HEK293 (cell line): ENCODE results near the gene MTCH1.
"Not testable (repeated sequence)": the region's sequence is repeated elsewhere in the genome, so short reads cannot be mapped to it uniquely, and the experiment has no call there.

ENCODE experiments used
- CTCF ChIA-PET: fragments of 350-600 bp; formaldehyde crosslinking; extraction: SDS; loops from one replicate; lab custom pipeline; 2021; ENCODE audit warnings: antibody characterized with exemption; lab: Yijun Ruan, JAX
- POLR2A ChIA-PET: fragments of 300-600 bp; formaldehyde crosslinking; extraction: SDS; loops from one replicate; lab custom pipeline; 2020; ENCODE audit warnings: antibody characterized with exemption, inconsistent platforms; lab: Yijun Ruan, JAX
- H3K27ac ChIP-seq: fragments of 200-500 bp; sonication (Bioruptor generic); 2 replicates; pipeline ENCODE4 v1.5.1; 2014; ENCODE audit warnings: low read depth, low read length, control low read depth, inconsistent platforms; ENCODE audit errors: extremely low read depth
- H3K36me3 ChIP-seq, 2 experiments: fragments of 200-500 bp in 1 of 2; sonication (Bioruptor generic) in 1 of 2; 1 replicate in 1 of 2; 2 replicates in 1 of 2; pipeline ENCODE4 v1.5.1; 2014 to 2017; ENCODE audit warnings: inconsistent platforms in 2 of 2, low read length in 2 of 2; ENCODE audit not compliant: control insufficient read depth in 2 of 2, insufficient read depth in 1 of 2
- H3K4me1 ChIP-seq: fragments of 200-500 bp; sonication (Bioruptor generic); 2 replicates; pipeline ENCODE4 v1.5.1; 2014; ENCODE audit warnings: mild to moderate bottlenecking, low read length, inconsistent platforms; ENCODE audit not compliant: control insufficient read depth, insufficient read depth
- H3K4me3 ChIP-seq: 2 replicates; pipeline ENCODE4 v1.5.1; 2011; ENCODE audit warnings: low read depth, mild to moderate bottlenecking, control low read depth, low read length, moderate library complexity
- H3K9me3 ChIP-seq: fragments of 200-500 bp; sonication (Bioruptor generic); 2 replicates; pipeline ENCODE4 v1.5.1; 2014; ENCODE audit warnings: low read depth, low read length, inconsistent platforms; ENCODE audit not compliant: control insufficient read depth, insufficient read depth
- HOXA7 ChIP-seq: sonication (generic); formaldehyde crosslinking; IDR thresholded peaks from 2 replicates; pipeline ENCODE4 v1.8.1; 2022; ENCODE audit warnings: missing genetic modification reagents, borderline replicate concordance
- IKZF3 ChIP-seq: fragments of 450-650 bp; IDR thresholded peaks from 2 replicates; pipeline ENCODE4 v1.5.0; 2018; ENCODE audit warnings: missing biosample characterization, mild to moderate bottlenecking, missing genetic modification characterization, moderate library complexity
- KLF10 ChIP-seq: fragments of 450-650 bp; IDR thresholded peaks from 2 replicates; pipeline ENCODE4 v1.5.1; 2018; ENCODE audit warnings: missing biosample characterization, mild to moderate bottlenecking, missing genetic modification characterization
- KLF17 ChIP-seq: fragments of 450-650 bp; formaldehyde crosslinking; IDR thresholded peaks from 2 replicates; pipeline ENCODE4 v1.5.1; 2016; ENCODE audit warnings: missing biosample characterization, missing genetic modification characterization
- SALL2 ChIP-seq: fragments of 450-650 bp; formaldehyde crosslinking; IDR thresholded peaks from 2 replicates; pipeline ENCODE4 v1.5.0; 2017; ENCODE audit warnings: missing biosample characterization, mild to moderate bottlenecking, missing genetic modification characterization, borderline replicate concordance
- WT1 ChIP-seq: fragments of 450-650 bp; formaldehyde crosslinking; IDR thresholded peaks from 2 replicates; pipeline ENCODE4 v1.5.1; 2016; ENCODE audit warnings: missing biosample characterization, missing genetic modification characterization
- ZBTB6 ChIP-seq: fragments of 450-650 bp; formaldehyde crosslinking; IDR thresholded peaks from 2 replicates; pipeline ENCODE4 v1.5.1; 2017; ENCODE audit warnings: missing biosample characterization, missing genetic modification characterization
- ZNF169 ChIP-seq: fragments of 450-650 bp; formaldehyde crosslinking; IDR thresholded peaks from 2 replicates; pipeline ENCODE4 v1.5.1; 2016; ENCODE audit warnings: missing biosample characterization, missing genetic modification characterization
- ZNF211 ChIP-seq: fragments of 450-650 bp; formaldehyde crosslinking; IDR thresholded peaks from 2 replicates; pipeline ENCODE4 v1.5.1; 2016; ENCODE audit warnings: low read depth, missing biosample characterization, missing genetic modification characterization
- ZNF473 ChIP-seq: fragments of 450-650 bp; formaldehyde crosslinking; IDR thresholded peaks from 2 replicates; pipeline ENCODE4 v1.5.1; 2017; ENCODE audit warnings: missing biosample characterization, missing genetic modification characterization
- ZNF513 ChIP-seq: fragments of 450-650 bp; IDR thresholded peaks from 2 replicates; pipeline ENCODE4 v1.5.1; 2018; ENCODE audit warnings: missing biosample characterization, missing genetic modification characterization
- ZNF76 ChIP-seq: fragments of 450-650 bp; formaldehyde crosslinking; IDR thresholded peaks from 2 replicates; pipeline ENCODE4; 2016; ENCODE audit warnings: low read depth, missing biosample characterization, missing genetic modification characterization, borderline replicate concordance
- ZNF830 ChIP-seq: fragments of 450-650 bp; IDR thresholded peaks from 2 replicates; pipeline ENCODE4 v1.5.0; 2018; ENCODE audit warnings: missing biosample characterization, missing genetic modification characterization, low read depth, mild to moderate bottlenecking, moderate library complexity

Gene MTCH1

GRCh38 chr6:36944650-36945049, 41.3 kb downstream of the MTCH1 start (continued):
- TF ChIP-seq ZBTB6 (tag by site-specific recombination) (no peak), IKZF3 (tag by site-specific recombination) (no peak)

GRCh38 chr6:36942329-36942728, 43.7 kb downstream of the MTCH1 start:
- CTCF ChIA-PET, POLR2A ChIA-PET, H3K4me1 ChIP-seq, H3K9me3 ChIP-seq: not testable (repeated sequence)
- 0 out of 2 replicates have a peak, but pooled peaks have one; percentile 49 for TF ChIP-seq KLF17
- peak; percentile 63 for TF ChIP-seq WT1 (tag by site-specific recombination)
- TF ChIP-seq, all 188 proteins: peak for 2; not testable (repeated sequence) for 186
- not testable (repeated sequence) for H3K36me3 ChIP-seq, H3K4me3 ChIP-seq, H3K27ac ChIP-seq

- H3K27ac ChIP-seq, POLR2A ChIA-PET, H3K36me3 ChIP-seq, H3K4me3 ChIP-seq, H3K4me1 ChIP-seq, H3K9me3 ChIP-seq: not testable (repeated sequence)
- CTCF ChIA-PET: interaction anchor here (0.6 kb wide), 1 partner anchor 52 kb away, joined by 3 read pairs; no protein-coding TSS in a partner anchor
Measured at GRCh38 chr6:36941561-36941960, 44.4 kb downstream of the MTCH1 start.

GRCh38 chr6:36940027-36940426, 46.0 kb downstream of the MTCH1 start:
- Histone ChIP-seq H3K4me1 (no peaks in the 10 kb centered on the region), H3K9me3 (no peaks in the 10 kb centered on the region), H3K36me3 (no peaks in the 10 kb centered on the region), H3K27ac (no peak overlapping the region), H3K4me3 (no peak overlapping the region)
- ChIA-PET POLR2A (no interaction called here), CTCF (interaction anchor here (0.6 to 0.7 kb wide), 2 partner anchors 19 to 174 kb away, joined by 3 to 4 read pairs; no protein-coding TSS in a partner anchor)
- TF ChIP-seq ZNF513: no peak

- H3K27ac ChIP-seq, H3K4me3 ChIP-seq, POLR2A ChIA-PET, H3K4me1 ChIP-seq, H3K36me3 ChIP-seq, H3K9me3 ChIP-seq, CTCF ChIA-PET: not testable (repeated sequence)
Measured at GRCh38 chr6:36939005-36939404, 47.0 kb downstream of the MTCH1 start.

GRCh38 chr6:36938536-36938935, 47.5 kb downstream of the MTCH1 start:
- POLR2A ChIA-PET: no interaction called here
- no peak for TF ChIP-seq KLF10 (tag by site-specific recombination)
- TF ChIP-seq KLF17: no peak
- TF ChIP-seq ZNF211: no peak
- TF ChIP-seq ZNF169: no peak
- TF ChIP-seq SALL2 (tag by site-specific recombination): no peak
- TF ChIP-seq HOXA7 (CRISPR knock-in tag): no peak
- no peak for TF ChIP-seq ZNF473 (tag by site-specific recombination)
- TF ChIP-seq ZNF830 (tag by site-specific recombination): no peak
- TF ChIP-seq ZNF76: no peak

More at GRCh38 chr6:36938536-36938935, 47.5 kb downstream of the MTCH1 start:
- Histone ChIP-seq H3K4me3 (no peak overlapping the region), H3K9me3 (no peaks in the 10 kb centered on the region), H3K4me1 (no peaks in the 10 kb centered on the region), H3K27ac (no peak overlapping the region), H3K36me3 (no peaks in the 10 kb centered on the region)
- CTCF ChIA-PET: no interaction called here
